Measurements from ENCODE around the gene OR7G2. TPM values are rescaled to one million over a fixed set of nuclear protein-coding genes. Genes with fewer than 3 reads are reported as not detected.
A peak's percentile ranks its signal among the peaks of the same experiment; 100 is the strongest.

The OR7G2 gene
- polyA plus RNA-seq, 1 donor: not detected

DNA sequence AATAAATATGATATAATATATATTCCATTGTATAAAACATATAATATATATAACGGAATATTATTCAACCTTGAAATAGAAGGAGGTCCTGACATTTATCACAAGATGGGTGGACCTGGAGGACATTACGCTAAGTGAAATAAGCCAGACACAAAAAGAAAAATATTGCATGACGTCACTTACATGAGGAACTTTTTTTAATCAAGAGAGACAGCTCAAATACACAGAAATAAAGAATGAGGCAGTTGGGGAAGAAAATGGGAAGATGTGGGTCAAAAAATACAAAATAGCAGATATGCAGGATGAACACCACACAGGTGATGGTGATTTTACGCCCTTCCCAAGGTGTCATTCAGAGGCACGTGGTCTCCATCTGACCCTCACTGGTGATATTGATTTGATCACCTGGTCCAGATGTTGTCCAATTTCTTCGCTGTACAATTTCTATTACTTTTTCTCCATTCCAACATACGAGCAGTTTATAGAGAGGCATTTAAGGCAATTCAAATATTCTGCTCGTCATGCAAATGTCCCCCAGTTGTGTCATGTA, 32.4 kb upstream of the OR7G2 start:
- peak overlapping the region; percentile 96 for H3K4me3 ChIP-seq (ENCODE audit: low read length)
- peaks cover 3% of the 10 kb centered on the region for H3K4me1 ChIP-seq (ENCODE audit: control insufficient read depth, insufficient read depth, low read length)
- no peak overlapping the region for H3K27ac ChIP-seq (ENCODE audit: low read length)
- 90% methylated on average over 2 of the region's 8 CpGs for WGBS (ENCODE audit: insufficient coverage, low lambda C conversion rate)
- H3K36me3 ChIP-seq (ENCODE audit: control insufficient read depth, insufficient read depth, low read length): no peaks in the 10 kb centered on the region
- no peak for DNase-seq
- H3K9me3 ChIP-seq (ENCODE audit: control insufficient read depth, low read depth, low read length): peaks cover 12% of the 10 kb centered on the region
- no peaks in the 10 kb centered on the region for H3K27me3 ChIP-seq (ENCODE audit: control insufficient read depth, insufficient read depth, low read length)

DNA sequence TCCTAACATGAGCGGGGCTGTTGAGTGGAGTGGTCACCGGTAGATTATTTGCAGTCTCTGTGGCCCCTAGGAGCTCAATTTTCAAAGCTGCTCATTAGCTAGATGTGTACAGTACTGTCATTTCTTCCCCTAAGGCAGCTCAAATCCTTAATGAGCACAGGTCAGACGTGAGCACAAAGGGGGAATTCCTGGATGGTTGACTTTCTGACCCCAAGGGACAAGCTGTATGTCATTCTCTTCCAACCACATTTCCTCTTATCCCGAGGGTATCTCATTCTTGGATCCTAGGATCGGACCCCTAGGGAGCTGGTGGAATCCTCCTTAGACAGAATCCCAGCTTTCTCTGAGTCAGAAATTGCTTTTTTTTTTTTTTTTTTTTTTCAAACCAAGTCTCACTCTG, 25.1 kb upstream of the OR7G2 start:
- Histone ChIP-seq H3K4me3 (ENCODE audit: low read length) (no peak overlapping the region), H3K4me1 (ENCODE audit: control insufficient read depth, insufficient read depth, low read length) (no peaks in the 10 kb centered on the region), H3K27me3 (ENCODE audit: control insufficient read depth, insufficient read depth, low read length) (no peaks in the 10 kb centered on the region), H3K36me3 (ENCODE audit: control insufficient read depth, insufficient read depth, low read length) (no peaks in the 10 kb centered on the region), H3K9me3 (ENCODE audit: control insufficient read depth, low read depth, low read length) (no peaks in the 10 kb centered on the region), H3K27ac (ENCODE audit: low read length) (no peak overlapping the region)
- DNase-seq: no peak
- WGBS (ENCODE audit: insufficient coverage, low lambda C conversion rate): no CpG with 5 or more reads among the region's 5 CpGs

DNA sequence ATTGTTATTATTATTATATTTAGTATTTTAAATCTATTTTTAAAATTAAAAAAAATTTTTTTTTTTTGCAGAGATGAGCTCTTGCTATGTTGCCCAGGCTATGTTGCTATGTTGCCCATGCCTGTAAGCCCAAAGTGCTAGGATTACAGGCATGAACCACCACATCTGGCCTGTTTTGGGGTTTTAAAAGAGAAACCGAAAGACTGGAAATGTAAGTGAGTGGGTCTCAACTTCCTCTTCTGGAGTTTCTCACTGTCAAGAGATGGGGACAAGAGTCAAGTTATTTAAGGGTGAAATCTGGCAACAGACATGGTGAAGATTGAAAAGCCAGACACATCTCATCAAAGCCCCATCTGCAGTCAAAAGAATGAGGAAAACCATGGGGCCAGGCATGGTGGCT, 23.7 kb upstream of the OR7G2 start:
- Histone ChIP-seq H3K27ac (ENCODE audit: low read length) (no peak overlapping the region), H3K4me3 (ENCODE audit: low read length) (no peak overlapping the region), H3K4me1 (ENCODE audit: control insufficient read depth, insufficient read depth, low read length) (no peaks in the 10 kb centered on the region), H3K27me3 (ENCODE audit: control insufficient read depth, insufficient read depth, low read length) (no peaks in the 10 kb centered on the region), H3K9me3 (ENCODE audit: control insufficient read depth, low read depth, low read length) (no peaks in the 10 kb centered on the region), H3K36me3 (ENCODE audit: control insufficient read depth, insufficient read depth, low read length) (no peaks in the 10 kb centered on the region)
- WGBS (ENCODE audit: insufficient coverage, low lambda C conversion rate): no CpG with 5 or more reads among the region's 1 CpG
- no peak for DNase-seq

DNA sequence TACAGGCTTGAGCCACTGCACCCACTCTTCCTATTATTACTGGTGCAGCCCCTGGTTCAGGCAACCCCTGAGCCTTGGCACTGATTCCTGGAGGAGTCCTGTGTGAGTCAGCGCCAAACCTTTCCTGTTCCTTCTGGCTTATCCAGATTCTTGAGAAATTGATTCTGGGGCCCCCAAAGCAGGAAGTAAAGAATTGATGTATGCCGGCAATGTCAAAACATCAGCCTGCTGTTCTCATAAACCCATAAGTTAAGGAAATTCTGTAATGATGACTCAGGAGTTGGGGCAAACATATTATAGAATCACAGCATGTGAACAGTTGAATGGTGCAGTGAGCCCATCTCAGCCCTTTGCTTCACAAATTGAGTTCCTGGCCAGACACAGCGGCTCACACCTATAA, 20.9 kb upstream of the OR7G2 start:
- no peak for DNase-seq
- H3K27ac ChIP-seq (ENCODE audit: low read length): no peak overlapping the region
- H3K36me3 ChIP-seq (ENCODE audit: control insufficient read depth, insufficient read depth, low read length): no peaks in the 10 kb centered on the region
- H3K4me1 ChIP-seq (ENCODE audit: control insufficient read depth, insufficient read depth, low read length): no peaks in the 10 kb centered on the region
- H3K9me3 ChIP-seq (ENCODE audit: control insufficient read depth, low read depth, low read length): no peaks in the 10 kb centered on the region
- H3K27me3 ChIP-seq (ENCODE audit: control insufficient read depth, insufficient read depth, low read length): no peaks in the 10 kb centered on the region
- 75% methylated on average over 1 of the region's 3 CpGs for WGBS (ENCODE audit: insufficient coverage, low lambda C conversion rate)
- H3K4me3 ChIP-seq (ENCODE audit: low read length): no peak overlapping the region

DNA sequence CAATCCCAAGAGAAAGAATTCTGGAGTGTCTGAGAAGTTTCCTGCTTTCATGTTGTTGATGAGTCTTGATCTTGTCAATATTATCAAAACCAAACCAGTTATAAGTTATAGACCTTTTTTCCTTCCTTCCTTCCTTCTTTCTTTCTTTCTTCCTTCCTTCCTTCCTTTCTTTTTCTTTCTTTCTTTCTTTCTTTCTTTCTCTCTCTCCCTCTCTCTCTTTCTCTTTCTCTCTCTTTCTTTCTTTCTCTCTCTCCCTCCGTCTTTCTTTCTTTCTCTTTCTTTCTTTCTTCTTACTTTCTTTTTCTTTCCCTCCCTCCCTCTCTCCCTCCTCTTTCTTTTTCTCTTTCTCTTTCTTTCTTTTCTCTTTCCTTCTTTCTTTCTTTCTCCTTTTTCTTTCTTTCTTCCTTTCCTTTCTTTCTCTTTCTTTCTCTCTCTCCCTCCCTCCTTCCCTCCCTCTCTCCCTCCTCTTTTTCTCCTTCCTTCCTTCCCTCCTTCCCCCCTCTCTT, 19.7 kb upstream of the OR7G2 start, which contains the start of gene OR7G3:
Gene OR7G3, minus strand, starts transcription at position 51 of the 506 bp plus-strand sequence. Its CDS starts 0 bp downstream, at position 51.
- no peaks in the 10 kb centered on the region for H3K27me3 ChIP-seq (ENCODE audit: control insufficient read depth, insufficient read depth, low read length)
- no peaks in the 10 kb centered on the region for H3K36me3 ChIP-seq (ENCODE audit: control insufficient read depth, insufficient read depth, low read length)
- no peak for DNase-seq
- H3K9me3 ChIP-seq (ENCODE audit: control insufficient read depth, low read depth, low read length): no peaks in the 10 kb centered on the region
- no peak within 1 kb of the TSS for H3K4me3 ChIP-seq (ENCODE audit: low read length)
- H3K4me1 ChIP-seq (ENCODE audit: control insufficient read depth, insufficient read depth, low read length): no peaks in the 10 kb centered on the region
- no peak within 1 kb of the TSS for H3K27ac ChIP-seq (ENCODE audit: low read length)
- 92% methylated on average over 1 of the region's 1 CpG for WGBS (ENCODE audit: insufficient coverage, low lambda C conversion rate)

DNA sequence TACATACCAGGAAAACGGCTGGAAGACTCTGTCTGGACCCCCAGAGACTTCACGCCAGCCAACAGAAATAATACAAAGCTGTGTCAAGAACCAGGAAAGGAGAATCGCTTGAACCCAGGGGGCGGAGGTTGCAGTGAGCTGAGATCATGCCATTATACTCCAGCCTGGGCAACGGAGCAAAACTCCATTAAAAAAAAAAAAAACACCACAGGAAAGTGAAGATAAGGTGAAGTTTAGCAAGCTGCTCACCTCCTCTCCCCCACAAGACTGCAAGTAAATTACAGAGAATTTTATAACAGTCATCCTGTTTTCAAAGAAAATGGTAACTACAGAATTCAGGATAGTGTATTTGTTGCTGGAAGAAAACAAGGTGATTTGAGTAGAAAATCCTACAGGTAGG, 9.3 kb upstream of the OR7G2 start:
- Histone ChIP-seq H3K36me3 (ENCODE audit: control insufficient read depth, insufficient read depth, low read length) (no peaks in the 10 kb centered on the region), H3K27ac (ENCODE audit: low read length) (no peak overlapping the region), H3K27me3 (ENCODE audit: control insufficient read depth, insufficient read depth, low read length) (no peaks in the 10 kb centered on the region), H3K9me3 (ENCODE audit: control insufficient read depth, low read depth, low read length) (no peaks in the 10 kb centered on the region), H3K4me1 (ENCODE audit: control insufficient read depth, insufficient read depth, low read length) (no peaks in the 10 kb centered on the region), H3K4me3 (ENCODE audit: low read length) (no peak overlapping the region)
- WGBS (ENCODE audit: insufficient coverage, low lambda C conversion rate): 80% methylated on average over 2 of the region's 5 CpGs
- DNase-seq: no peak

DNA sequence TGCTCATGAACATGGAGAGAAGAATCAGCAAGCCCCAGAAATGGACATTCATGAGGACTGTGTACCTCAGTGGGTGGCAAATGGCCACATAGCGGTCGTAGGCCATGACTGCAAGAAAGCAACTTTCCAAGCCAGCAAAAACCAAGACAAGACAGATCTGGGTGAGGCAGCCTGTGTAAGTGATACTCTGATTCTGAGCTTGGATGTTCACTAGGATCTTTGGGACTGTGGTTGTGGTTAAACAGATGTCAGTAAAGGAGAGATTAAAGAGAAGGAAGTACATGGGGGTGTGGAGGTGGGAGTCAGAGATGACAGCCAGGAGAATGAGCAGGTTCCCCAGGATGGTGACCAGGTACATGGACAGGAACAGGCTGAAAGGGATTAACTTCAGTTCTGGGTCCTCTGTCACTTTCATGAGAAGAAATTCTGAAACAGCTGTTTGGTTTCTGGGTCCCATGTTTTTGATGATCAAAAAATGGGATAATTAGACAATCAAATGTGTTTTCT, 8.1 kb upstream of the OR7G2 start, which contains the start of gene OR7G1:
Gene OR7G1, minus strand, starts transcription at position 457 of the 507 bp plus-strand sequence. Its CDS starts 0 bp downstream, at position 457.
- DNase-seq: no peak
- Histone ChIP-seq H3K27me3 (ENCODE audit: control insufficient read depth, insufficient read depth, low read length) (no peaks in the 10 kb centered on the region), H3K4me1 (ENCODE audit: control insufficient read depth, insufficient read depth, low read length) (no peaks in the 10 kb centered on the region), H3K27ac (ENCODE audit: low read length) (no peak within 1 kb of the TSS), H3K36me3 (ENCODE audit: control insufficient read depth, insufficient read depth, low read length) (no peaks in the 10 kb centered on the region), H3K4me3 (ENCODE audit: low read length) (no peak within 1 kb of the TSS), H3K9me3 (ENCODE audit: control insufficient read depth, low read depth, low read length) (no peaks in the 10 kb centered on the region)
- no CpG with 5 or more reads among the region's 2 CpGs for whole genome bisulfite sequencing (ENCODE audit: insufficient coverage, low lambda C conversion rate)

DNA sequence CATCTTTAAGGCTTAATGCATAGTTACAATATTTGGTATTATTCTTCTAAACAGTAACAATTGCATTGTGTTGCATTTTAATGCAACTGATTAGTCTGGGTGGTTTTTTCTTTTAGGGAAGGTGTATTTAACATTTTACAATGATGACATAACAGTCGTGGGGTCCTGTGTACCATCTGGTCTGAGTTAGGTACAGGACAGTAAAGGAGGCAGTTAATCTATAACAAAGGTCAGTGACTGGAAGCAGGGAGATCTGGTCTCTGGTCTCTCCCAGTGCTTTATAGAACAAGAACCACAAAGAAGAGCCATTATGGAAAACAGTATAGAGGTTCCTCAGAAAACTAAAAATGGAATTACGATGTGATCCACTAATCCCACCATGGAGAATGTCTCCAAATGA, 2.7 kb upstream of the OR7G2 start:
- H3K4me1 ChIP-seq (ENCODE audit: control insufficient read depth, insufficient read depth, low read length): no peaks in the 10 kb centered on the region
- H3K36me3 ChIP-seq (ENCODE audit: control insufficient read depth, insufficient read depth, low read length): no peaks in the 10 kb centered on the region
- H3K4me3 ChIP-seq (ENCODE audit: low read length): no peak overlapping the region
- H3K27ac ChIP-seq (ENCODE audit: low read length): no peak overlapping the region
- DNase-seq: no peak
- no peaks in the 10 kb centered on the region for H3K9me3 ChIP-seq (ENCODE audit: control insufficient read depth, low read depth, low read length)
- no peaks in the 10 kb centered on the region for H3K27me3 ChIP-seq (ENCODE audit: control insufficient read depth, insufficient read depth, low read length)
- 67% methylated on average over 1 of the region's 2 CpGs for WGBS (ENCODE audit: insufficient coverage, low lambda C conversion rate)

DNA sequence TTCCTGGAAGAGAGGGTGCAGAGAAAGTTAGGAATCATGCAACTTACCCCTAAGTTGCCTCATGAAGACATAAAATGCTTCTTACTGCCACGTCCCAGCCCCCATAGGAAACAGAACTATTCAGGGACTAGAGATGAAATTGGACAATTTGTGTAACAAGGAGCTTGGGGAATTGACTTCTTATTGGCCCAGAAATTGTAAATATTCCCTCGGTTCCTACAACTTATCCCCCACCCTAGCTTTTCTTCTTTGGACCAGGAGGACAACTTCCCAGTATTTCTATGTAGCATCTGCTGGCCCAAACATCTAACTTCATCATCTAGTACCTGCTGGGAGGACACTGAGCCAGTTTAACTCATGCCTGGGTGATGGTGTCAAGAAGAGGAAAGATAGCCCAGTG, 20.5 kb downstream of the OR7G2 start, which contains the start of gene OR1M1:
Gene OR1M1, plus strand, starts transcription at position 301 of the 400 bp plus-strand sequence. CDS start 6,184 bp downstream, outside the sequence.
- no CpG with 5 or more reads among the region's 2 CpGs for WGBS (ENCODE audit: insufficient coverage, low lambda C conversion rate)
- Histone ChIP-seq H3K9me3 (ENCODE audit: control insufficient read depth, low read depth, low read length) (no peaks in the 10 kb centered on the region), H3K4me3 (ENCODE audit: low read length) (no peak within 1 kb of the TSS), H3K27me3 (ENCODE audit: control insufficient read depth, insufficient read depth, low read length) (no peaks in the 10 kb centered on the region), H3K36me3 (ENCODE audit: control insufficient read depth, insufficient read depth, low read length) (no peaks in the 10 kb centered on the region), H3K4me1 (ENCODE audit: control insufficient read depth, insufficient read depth, low read length) (no peaks in the 10 kb centered on the region), H3K27ac (ENCODE audit: low read length) (no peak within 1 kb of the TSS)
- DNase-seq: no peak

DNA sequence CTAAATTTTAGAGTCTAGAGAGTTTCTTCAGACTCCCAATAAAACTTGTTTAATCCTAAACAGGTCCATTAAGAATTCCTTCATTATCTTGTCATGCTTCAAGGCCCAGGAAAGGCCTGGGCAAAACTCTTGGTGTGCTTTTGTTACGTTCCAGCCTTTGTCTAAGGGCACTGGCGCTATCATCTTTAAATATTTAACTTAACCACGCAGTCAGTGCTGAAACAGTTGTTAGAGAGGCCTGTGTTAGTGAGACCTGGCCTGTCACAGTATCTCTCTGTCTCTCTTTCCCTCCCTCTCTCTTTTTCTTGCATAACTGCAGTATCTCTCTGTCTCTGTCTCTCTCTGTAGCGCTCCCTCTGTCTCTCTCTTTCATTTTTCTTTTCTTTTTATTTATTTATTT, 28.6 kb downstream of the OR7G2 start:
- no peak for DNase-seq
- no peak overlapping the region for H3K4me3 ChIP-seq (ENCODE audit: low read length)
- H3K27me3 ChIP-seq (ENCODE audit: control insufficient read depth, insufficient read depth, low read length): no peaks in the 10 kb centered on the region
- H3K9me3 ChIP-seq (ENCODE audit: control insufficient read depth, low read depth, low read length): no peaks in the 10 kb centered on the region
- no peaks in the 10 kb centered on the region for H3K36me3 ChIP-seq (ENCODE audit: control insufficient read depth, insufficient read depth, low read length)
- no peak overlapping the region for H3K27ac ChIP-seq (ENCODE audit: low read length)
- no peaks in the 10 kb centered on the region for H3K4me1 ChIP-seq (ENCODE audit: control insufficient read depth, insufficient read depth, low read length)
- WGBS (ENCODE audit: insufficient coverage, low lambda C conversion rate): 30% methylated on average over 2 of the region's 4 CpGs

DNA sequence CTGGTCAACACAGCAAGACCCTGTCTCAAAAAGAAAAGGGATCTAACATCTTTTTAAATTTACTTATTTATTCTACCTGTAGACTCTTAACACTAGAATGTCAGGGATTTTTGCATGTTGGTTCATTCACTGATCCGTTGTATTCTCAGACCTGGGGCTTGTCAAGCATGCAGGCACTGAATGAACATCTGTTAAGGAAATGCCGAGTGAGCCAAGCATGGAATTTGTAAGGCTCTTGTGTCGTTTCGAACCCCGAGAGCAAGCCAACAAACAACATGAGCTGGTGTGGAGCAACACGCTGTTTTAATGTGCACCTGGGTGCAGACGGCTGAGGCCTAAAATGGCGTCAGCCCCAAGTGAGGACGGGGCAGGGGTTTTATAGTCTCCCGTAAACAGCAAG, 30.4 kb downstream of the OR7G2 start:
- Histone ChIP-seq H3K27me3 (ENCODE audit: control insufficient read depth, insufficient read depth, low read length) (no peaks in the 10 kb centered on the region), H3K9me3 (ENCODE audit: control insufficient read depth, low read depth, low read length) (no peaks in the 10 kb centered on the region), H3K36me3 (ENCODE audit: control insufficient read depth, insufficient read depth, low read length) (no peaks in the 10 kb centered on the region), H3K4me3 (ENCODE audit: low read length) (no peak overlapping the region), H3K4me1 (ENCODE audit: control insufficient read depth, insufficient read depth, low read length) (no peaks in the 10 kb centered on the region), H3K27ac (ENCODE audit: low read length) (no peak overlapping the region)
- DNase-seq: no peak
- WGBS (ENCODE audit: insufficient coverage, low lambda C conversion rate): no CpG with 5 or more reads among the region's 10 CpGs

All from large intestine (tissue), 3 donors.